Measurements from ENCODE around the gene KATNAL2. TPM values are rescaled to one million over a fixed set of nuclear protein-coding genes. Genes with fewer than 3 reads are reported as not detected.

Gene KATNAL2
- polyA plus RNA-seq, 1 donor, result 2.3 TPM

DNA sequence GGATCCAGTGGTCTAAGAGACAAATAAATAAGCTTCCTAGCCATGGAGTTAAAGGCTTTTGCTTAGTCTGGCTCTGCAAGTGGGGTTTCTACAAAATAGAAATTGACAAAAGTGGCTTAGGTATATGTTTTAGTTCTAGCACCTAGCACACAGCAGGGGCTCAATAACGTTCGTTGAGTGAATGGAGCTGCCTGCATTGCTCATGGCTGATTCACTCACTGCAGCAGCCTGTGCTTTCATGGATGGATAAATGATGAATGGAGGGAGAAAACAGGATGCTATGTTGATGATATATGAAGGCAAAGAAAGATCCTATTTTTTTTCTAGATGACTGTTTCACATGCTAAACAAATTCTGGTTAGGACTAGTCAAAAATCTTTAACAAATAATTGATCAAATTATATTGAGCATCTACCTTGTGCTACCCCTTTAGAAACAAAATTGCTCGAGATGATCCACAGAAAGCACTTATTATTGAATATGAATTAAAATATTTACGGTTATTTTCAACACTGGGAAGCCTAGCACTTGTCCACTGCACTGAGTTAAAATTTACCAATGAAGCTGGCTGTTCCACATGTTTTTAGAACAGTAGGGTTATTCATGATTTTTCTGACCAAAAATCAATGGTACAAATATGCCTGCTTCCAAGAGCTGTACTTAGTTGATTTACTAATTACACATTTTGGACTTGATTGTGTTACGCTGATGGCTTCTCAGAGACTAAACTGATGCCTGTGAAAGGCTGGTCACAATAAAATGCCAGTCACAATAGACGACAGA lies 193.3 kb downstream of the KATNAL2 start:
- Histone ChIP-seq H3K9me3 (ENCODE audit: control insufficient read depth, low read depth, low read length) (no peaks in the 10 kb centered on the region), H3K4me3 (ENCODE audit: low read length) (no peak overlapping the region), H3K36me3 (ENCODE audit: control insufficient read depth, insufficient read depth, low read length) (peaks cover 61% of the 10 kb centered on the region), H3K4me1 (ENCODE audit: control insufficient read depth, insufficient read depth, low read length) (no peaks in the 10 kb centered on the region), H3K27ac (ENCODE audit: low read length) (no peak overlapping the region), H3K27me3 (ENCODE audit: control insufficient read depth, insufficient read depth, low read length) (no peaks in the 10 kb centered on the region)
- DNase-seq, result no peak
- 100% methylated on average over 2 of the region's 6 CpGs for WGBS (ENCODE audit: insufficient coverage, low lambda C conversion rate)

DNA sequence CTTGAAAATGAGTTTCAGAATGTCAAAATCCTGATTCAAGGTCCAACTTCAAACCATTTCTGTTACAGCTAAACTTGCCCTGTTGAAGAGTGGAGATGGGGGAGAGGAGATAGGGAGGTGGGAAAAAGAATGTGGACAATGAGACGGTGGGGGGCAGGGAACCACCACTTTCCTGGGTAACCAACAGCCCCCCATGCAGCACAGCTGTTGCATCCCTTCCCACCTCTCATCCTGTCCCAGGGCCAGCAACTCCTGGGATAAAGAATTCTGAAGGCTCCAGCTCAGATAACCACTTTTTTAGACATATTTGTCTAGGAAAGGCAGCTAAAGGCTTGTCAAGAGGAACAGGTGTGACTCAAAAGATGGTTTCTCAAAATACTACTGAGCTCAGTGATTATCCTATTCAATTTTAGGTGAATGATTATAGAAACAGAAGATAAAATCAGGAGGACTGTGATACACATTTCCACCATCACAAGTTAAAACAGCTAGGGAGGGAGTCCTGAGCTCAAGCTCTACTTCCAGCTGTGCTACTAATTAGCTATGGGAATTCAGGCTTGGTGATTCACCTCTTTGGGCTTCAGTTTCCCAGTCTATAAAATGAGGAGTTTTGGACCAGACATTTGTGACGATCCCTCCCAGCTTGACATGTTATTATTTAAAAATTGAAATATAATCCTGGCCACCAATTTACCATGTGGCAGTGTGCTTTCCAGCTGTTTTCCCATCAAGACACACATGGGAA lies 196.6 kb downstream of the KATNAL2 start:
- H3K27me3 ChIP-seq (ENCODE audit: control insufficient read depth, insufficient read depth, low read length), result no peaks in the 10 kb centered on the region
- peaks cover 47% of the 10 kb centered on the region for H3K36me3 ChIP-seq (ENCODE audit: control insufficient read depth, insufficient read depth, low read length)
- DNase-seq, result no peak
- no peak overlapping the region for H3K27ac ChIP-seq (ENCODE audit: low read length)
- H3K4me3 ChIP-seq (ENCODE audit: low read length), result no peak overlapping the region
- WGBS (ENCODE audit: insufficient coverage, low lambda C conversion rate), result 100% methylated on average over 1 of the region's 2 CpGs
- H3K9me3 ChIP-seq (ENCODE audit: control insufficient read depth, low read depth, low read length), result no peaks in the 10 kb centered on the region
- no peaks in the 10 kb centered on the region for H3K4me1 ChIP-seq (ENCODE audit: control insufficient read depth, insufficient read depth, low read length)

DNA sequence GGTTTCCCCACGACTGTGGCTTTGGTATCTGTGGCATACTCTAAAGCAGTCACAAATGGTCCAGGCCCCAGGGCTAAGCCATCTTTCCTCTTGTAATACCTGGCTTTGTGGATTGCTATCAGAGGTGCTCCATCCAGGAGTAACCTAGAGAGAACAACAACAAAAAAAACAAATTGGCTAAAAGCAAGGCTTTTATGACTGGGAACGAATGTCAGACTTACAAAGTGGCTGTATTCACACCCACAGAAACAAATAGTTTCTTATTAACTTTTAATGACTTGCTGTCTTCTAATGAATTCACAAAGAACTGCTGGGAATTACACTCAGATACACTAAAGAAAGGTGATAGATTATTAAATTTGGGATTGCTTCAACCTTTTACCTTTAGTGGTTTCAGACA lies 197.8 kb downstream of the KATNAL2 start:
- no peaks in the 10 kb centered on the region for H3K9me3 ChIP-seq (ENCODE audit: control insufficient read depth, low read depth, low read length)
- H3K27me3 ChIP-seq (ENCODE audit: control insufficient read depth, insufficient read depth, low read length), result no peaks in the 10 kb centered on the region
- DNase-seq, result no peak
- H3K36me3 ChIP-seq (ENCODE audit: control insufficient read depth, insufficient read depth, low read length), result peaks cover 40% of the 10 kb centered on the region
- no peak overlapping the region for H3K27ac ChIP-seq (ENCODE audit: low read length)
- no peaks in the 10 kb centered on the region for H3K4me1 ChIP-seq (ENCODE audit: control insufficient read depth, insufficient read depth, low read length)
- no peak overlapping the region for H3K4me3 ChIP-seq (ENCODE audit: low read length)
- no CpG with 5 or more reads among the region's 2 CpGs for WGBS (ENCODE audit: insufficient coverage, low lambda C conversion rate)

DNA sequence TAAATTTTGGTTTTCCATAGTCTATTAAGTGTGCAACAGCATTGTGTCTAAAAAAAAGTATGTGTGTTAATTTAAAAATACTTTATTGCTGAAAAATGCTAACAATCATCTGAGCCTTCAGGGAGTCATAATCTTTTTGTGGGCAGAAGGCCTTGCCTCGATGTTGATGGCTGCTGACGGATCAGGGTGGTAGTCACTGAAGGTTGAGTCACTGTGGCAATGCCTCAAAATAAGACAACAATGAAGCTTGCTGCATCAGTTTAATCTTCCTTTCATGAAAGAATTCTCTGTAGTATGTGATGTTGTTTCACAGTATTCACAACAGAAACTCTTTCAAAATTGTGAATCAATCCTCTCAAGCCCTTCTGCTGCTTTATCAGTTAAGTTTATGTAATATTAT lies 201.6 kb downstream of the KATNAL2 start:
- Histone ChIP-seq H3K4me1 (ENCODE audit: control insufficient read depth, insufficient read depth, low read length) (no peaks in the 10 kb centered on the region), H3K36me3 (ENCODE audit: control insufficient read depth, insufficient read depth, low read length) (peaks cover 14% of the 10 kb centered on the region), H3K27me3 (ENCODE audit: control insufficient read depth, insufficient read depth, low read length) (no peaks in the 10 kb centered on the region), H3K27ac (ENCODE audit: low read length) (no peak overlapping the region), H3K9me3 (ENCODE audit: control insufficient read depth, low read depth, low read length) (no peaks in the 10 kb centered on the region), H3K4me3 (ENCODE audit: low read length) (no peak overlapping the region)
- no CpG with 5 or more reads among the region's 2 CpGs for WGBS (ENCODE audit: insufficient coverage, low lambda C conversion rate)
- DNase-seq, result no peak

DNA sequence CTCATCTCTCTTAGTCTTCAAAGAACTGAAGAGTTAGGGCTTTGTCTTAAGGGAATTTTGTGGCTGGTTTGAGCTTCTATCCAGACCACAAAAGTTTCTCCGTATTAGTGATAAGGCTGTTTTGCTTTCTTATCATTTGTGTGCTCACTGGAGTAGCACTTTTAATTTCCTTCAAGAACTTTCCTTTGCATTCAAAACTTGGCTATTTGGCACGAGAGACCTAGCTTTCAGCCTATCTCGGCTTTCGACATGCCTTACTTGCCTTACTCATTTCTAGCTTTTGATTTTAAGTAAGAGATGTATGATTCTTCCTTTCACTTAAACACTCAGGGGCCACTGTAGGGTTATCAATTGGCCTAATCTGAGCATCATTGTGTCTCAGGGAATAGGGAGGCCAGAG lies 203.0 kb downstream of the KATNAL2 start:
- no peaks in the 10 kb centered on the region for H3K9me3 ChIP-seq (ENCODE audit: control insufficient read depth, low read depth, low read length)
- H3K27ac ChIP-seq (ENCODE audit: low read length), result no peak overlapping the region
- no peak overlapping the region for H3K4me3 ChIP-seq (ENCODE audit: low read length)
- H3K4me1 ChIP-seq (ENCODE audit: control insufficient read depth, insufficient read depth, low read length), result no peaks in the 10 kb centered on the region
- WGBS (ENCODE audit: insufficient coverage, low lambda C conversion rate), result 80% methylated on average over 1 of the region's 4 CpGs
- H3K27me3 ChIP-seq (ENCODE audit: control insufficient read depth, insufficient read depth, low read length), result no peaks in the 10 kb centered on the region
- H3K36me3 ChIP-seq (ENCODE audit: control insufficient read depth, insufficient read depth, low read length), result peaks cover 4% of the 10 kb centered on the region
- DNase-seq, result no peak

DNA sequence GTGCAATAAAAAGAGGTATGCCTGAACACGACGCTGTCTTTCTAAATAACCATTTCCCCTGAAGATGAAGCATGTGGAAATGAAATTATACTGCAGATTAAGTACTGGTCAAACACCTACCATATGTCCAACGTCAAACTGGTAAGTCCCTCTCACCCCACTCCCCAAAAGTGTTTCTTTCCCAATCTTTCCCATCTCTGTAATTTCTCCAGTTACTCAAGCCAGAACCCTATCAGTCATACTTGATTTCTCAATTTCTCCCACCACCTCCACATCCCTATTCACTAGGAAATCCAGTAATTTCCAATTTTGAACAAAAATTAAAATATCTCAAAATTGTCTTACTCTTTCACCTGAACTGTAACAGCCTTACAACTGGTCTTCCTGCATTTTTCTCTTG lies 203.7 kb downstream of the KATNAL2 start:
- Histone ChIP-seq H3K27ac (ENCODE audit: low read length) (no peak overlapping the region), H3K9me3 (ENCODE audit: control insufficient read depth, low read depth, low read length) (no peaks in the 10 kb centered on the region), H3K27me3 (ENCODE audit: control insufficient read depth, insufficient read depth, low read length) (no peaks in the 10 kb centered on the region), H3K4me3 (ENCODE audit: low read length) (no peak overlapping the region), H3K4me1 (ENCODE audit: control insufficient read depth, insufficient read depth, low read length) (no peaks in the 10 kb centered on the region), H3K36me3 (ENCODE audit: control insufficient read depth, insufficient read depth, low read length) (peaks cover 4% of the 10 kb centered on the region)
- no peak for DNase-seq
- WGBS (ENCODE audit: insufficient coverage, low lambda C conversion rate), result no CpG with 5 or more reads among the region's 3 CpGs

- DNase-seq, result no peak
- no peaks in the 10 kb centered on the region for H3K4me1 ChIP-seq (ENCODE audit: control insufficient read depth, insufficient read depth, low read length)
- no peak overlapping the region for H3K4me3 ChIP-seq (ENCODE audit: low read length)
- peaks cover 4% of the 10 kb centered on the region for H3K36me3 ChIP-seq (ENCODE audit: control insufficient read depth, insufficient read depth, low read length)
- no peaks in the 10 kb centered on the region for H3K27me3 ChIP-seq (ENCODE audit: control insufficient read depth, insufficient read depth, low read length)
- no peak overlapping the region for H3K27ac ChIP-seq (ENCODE audit: low read length)
- H3K9me3 ChIP-seq (ENCODE audit: control insufficient read depth, low read depth, low read length), result no peaks in the 10 kb centered on the region
Measured at GRCh38 chr18:47141289-47141688, 223.9 kb downstream of the KATNAL2 start.

DNA sequence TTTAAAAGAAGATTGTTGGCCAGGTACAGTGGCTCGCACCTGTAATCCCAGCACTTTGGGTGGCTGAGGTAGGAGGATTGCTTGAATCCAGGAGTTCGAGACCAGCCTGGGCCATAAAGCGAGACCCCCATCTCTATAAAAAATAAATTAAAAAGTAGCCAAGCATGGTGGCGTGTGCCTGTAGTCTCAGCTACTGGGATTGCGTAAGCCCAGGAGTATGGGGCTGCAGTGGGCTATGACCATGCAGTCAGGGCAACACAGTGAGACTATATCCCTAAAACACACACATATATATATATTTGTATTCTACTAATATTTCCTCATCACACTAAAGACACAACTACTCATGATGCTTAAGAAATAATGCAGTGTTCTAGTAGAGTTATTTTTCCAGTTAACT lies 225.8 kb downstream of the KATNAL2 start:
- Histone ChIP-seq H3K9me3 (ENCODE audit: control insufficient read depth, low read depth, low read length) (no peaks in the 10 kb centered on the region), H3K36me3 (ENCODE audit: control insufficient read depth, insufficient read depth, low read length) (no peaks in the 10 kb centered on the region), H3K4me1 (ENCODE audit: control insufficient read depth, insufficient read depth, low read length) (no peaks in the 10 kb centered on the region), H3K27me3 (ENCODE audit: control insufficient read depth, insufficient read depth, low read length) (no peaks in the 10 kb centered on the region), H3K4me3 (ENCODE audit: low read length) (no peak overlapping the region), H3K27ac (ENCODE audit: low read length) (no peak overlapping the region)
- no peak for DNase-seq
- no CpG with 5 or more reads among the region's 5 CpGs for WGBS (ENCODE audit: insufficient coverage, low lambda C conversion rate)

DNA sequence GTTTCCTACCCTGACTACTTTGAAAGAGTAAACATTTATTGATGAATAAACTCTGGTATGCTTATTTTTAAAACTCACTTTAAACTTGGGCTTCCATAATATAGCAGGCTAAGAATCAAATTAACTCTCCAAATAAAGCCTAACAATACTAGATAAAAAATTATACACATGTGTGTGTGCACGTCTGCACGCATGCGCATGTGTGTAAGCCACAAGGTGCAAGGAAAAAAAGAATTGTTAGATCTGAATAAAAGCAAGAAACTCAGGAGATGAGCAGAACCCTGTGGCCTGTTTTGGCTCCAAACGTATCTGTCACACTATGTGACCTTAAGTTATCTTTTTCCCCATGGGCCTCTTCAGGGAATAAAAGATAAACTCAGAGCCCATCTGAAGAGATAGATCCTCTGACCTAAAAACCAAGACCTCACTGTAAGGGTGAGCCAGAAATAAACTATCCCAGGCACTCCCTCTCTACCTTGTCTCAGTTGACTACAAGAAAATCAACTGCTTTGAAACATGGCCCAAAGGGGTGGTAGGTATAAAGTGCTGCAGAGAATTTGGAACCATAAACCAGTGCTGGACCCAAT lies 226.6 kb downstream of the KATNAL2 start:
- no peak overlapping the region for H3K4me3 ChIP-seq (ENCODE audit: low read length)
- no peaks in the 10 kb centered on the region for H3K36me3 ChIP-seq (ENCODE audit: control insufficient read depth, insufficient read depth, low read length)
- no peaks in the 10 kb centered on the region for H3K27me3 ChIP-seq (ENCODE audit: control insufficient read depth, insufficient read depth, low read length)
- H3K4me1 ChIP-seq (ENCODE audit: control insufficient read depth, insufficient read depth, low read length), result no peaks in the 10 kb centered on the region
- H3K27ac ChIP-seq (ENCODE audit: low read length), result no peak overlapping the region
- DNase-seq, result no peak
- 95% methylated on average over 4 of the region's 4 CpGs for WGBS (ENCODE audit: insufficient coverage, low lambda C conversion rate)
- H3K9me3 ChIP-seq (ENCODE audit: control insufficient read depth, low read depth, low read length), result no peaks in the 10 kb centered on the region

DNA sequence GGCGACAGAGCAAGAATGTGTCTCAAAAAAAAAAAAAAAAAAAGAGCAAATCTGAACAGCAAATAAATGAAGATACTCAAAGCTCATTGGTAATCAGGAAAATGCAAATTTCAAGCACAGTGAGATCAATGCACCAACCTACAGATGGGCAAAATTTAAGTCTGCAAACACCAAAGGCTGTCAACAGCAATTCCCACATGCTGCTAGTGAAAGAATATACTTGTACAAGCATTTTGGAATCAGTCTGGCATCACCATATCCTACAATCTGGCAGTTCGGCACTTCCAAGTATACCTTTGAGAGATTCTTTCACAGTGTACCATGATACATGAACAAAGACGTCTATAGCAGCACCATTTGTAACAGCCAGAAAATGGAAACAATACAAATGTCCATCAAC lies 228.8 kb downstream of the KATNAL2 start:
- WGBS (ENCODE audit: insufficient coverage, low lambda C conversion rate), result 100% methylated on average over 1 of the region's 3 CpGs

More for the DNA sequence above, 228.8 kb downstream of the KATNAL2 start:
- no peaks in the 10 kb centered on the region for H3K4me1 ChIP-seq (ENCODE audit: control insufficient read depth, insufficient read depth, low read length)
- H3K27me3 ChIP-seq (ENCODE audit: control insufficient read depth, insufficient read depth, low read length), result no peaks in the 10 kb centered on the region
- H3K27ac ChIP-seq (ENCODE audit: low read length), result no peak overlapping the region
- no peak overlapping the region for H3K4me3 ChIP-seq (ENCODE audit: low read length)
- no peaks in the 10 kb centered on the region for H3K9me3 ChIP-seq (ENCODE audit: control insufficient read depth, low read depth, low read length)
- DNase-seq, result no peak
- H3K36me3 ChIP-seq (ENCODE audit: control insufficient read depth, insufficient read depth, low read length), result no peaks in the 10 kb centered on the region
